Uterus (tissue), 2 donors: ENCODE data around the gene KRTAP4-4.

Experiments used
- CTCF ChIP-seq, 4 experiments: fragments of 200-600 bp in 2 of 4; fragments of 450-650 bp in 2 of 4; sonication (generic) in 2 of 4; IDR thresholded peaks; one replicate each; pipeline ENCODE4 v1.5.1; 2016 to 2019; ENCODE audit warnings: antibody characterized with exemption in 4 of 4, mild to moderate bottlenecking in 2 of 4, moderate library complexity in 1 of 4
- POLR2A ChIP-seq, 2 donors: fragments of 450-650 bp; IDR thresholded peaks; one replicate each; pipeline ENCODE4 v1.6.1; 2016; ENCODE audit warnings: antibody characterized with exemption in 2 of 2, mild to moderate bottlenecking in 1 of 2, moderate library complexity in 1 of 2

DNA sequence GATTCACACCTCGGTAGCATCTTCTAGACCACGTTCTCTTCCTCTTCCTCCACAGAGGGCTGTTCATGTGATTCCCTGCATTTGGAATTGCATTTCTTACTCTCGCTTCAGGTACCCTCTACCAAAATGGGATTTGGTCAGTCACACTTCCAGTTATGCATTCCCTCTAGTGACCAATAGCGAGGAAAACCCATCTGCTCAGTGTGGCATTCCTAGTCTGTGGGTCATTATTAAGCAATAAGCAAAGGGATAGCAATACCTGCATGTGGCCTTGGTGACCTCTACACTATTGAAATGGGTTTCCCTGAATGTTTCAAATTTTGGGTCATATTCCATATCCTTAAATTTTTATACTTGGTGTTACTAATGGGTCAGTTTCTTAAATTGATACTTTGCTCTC lies 10.5 kb downstream of the KRTAP4-4 start:
- TF ChIP-seq POLR2A (IDR thresholded peaks at IDR 0.05) (no peak), CTCF (IDR thresholded peaks at IDR 0.05) (no peak)
